Measurements from ENCODE around the gene SLC50A1. TPM values are rescaled to one million over a fixed set of nuclear protein-coding genes. Genes with fewer than 3 reads are reported as not detected.
A peak's percentile ranks its signal among the peaks of the same experiment; 100 is the strongest.

The SLC50A1 gene
- total RNA-seq, 1 experiment from 2014 or later = 67.6 TPM

DNA sequence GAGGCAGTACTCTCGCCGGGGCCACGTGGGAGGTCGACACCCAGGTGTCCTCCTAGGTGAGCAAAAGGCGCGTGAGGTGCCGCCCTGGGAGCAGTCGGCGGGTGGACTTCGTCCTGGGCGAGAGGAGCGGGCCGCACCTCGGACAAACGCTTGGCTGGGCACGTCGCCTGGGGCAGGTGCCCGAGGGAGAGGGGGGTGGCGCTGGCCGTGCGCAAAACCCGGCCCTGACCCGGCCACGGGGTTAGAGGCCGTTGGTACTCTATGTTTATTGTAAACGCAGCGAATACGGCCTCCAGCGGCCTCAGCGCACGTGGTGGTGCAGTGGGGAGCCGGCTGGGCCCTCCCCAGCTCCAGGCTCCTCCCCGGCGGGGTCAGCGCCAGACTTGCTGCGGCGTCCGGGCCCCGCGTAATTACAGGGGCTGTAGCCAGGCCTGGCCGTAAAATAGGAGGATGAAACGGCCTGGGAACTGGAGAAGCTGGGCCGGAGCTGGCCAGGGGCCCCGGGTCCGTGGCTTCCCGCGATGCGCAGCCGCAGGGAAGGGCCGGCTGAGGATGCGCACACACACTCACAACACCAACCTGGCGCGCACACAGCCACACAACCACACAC is 9.6 kb upstream of the SLC50A1 start:
- H3K4me2 ChIP-seq = peak overlapping the region; percentile 99
- no peaks in the 10 kb centered on the region for H4K20me1 ChIP-seq (ENCODE audit: insufficient read depth)
- no peak overlapping the region; the same call in 1 of the 2 replicates for H2AFZ ChIP-seq
- DNase-seq = peak in 1 of 2 experiments; percentile 61
- H3K4me1 ChIP-seq (replicated peaks; ENCODE audit: insufficient read depth) = peaks cover 50% of the 10 kb centered on the region
- H3K79me2 ChIP-seq (ENCODE audit: low read depth) = peaks cover 27% of the 10 kb centered on the region
- peaks cover 55% of the 10 kb centered on the region for H3F3A ChIP-seq (ENCODE audit: insufficient read depth, low read depth)
- ChIA-PET POLR2A (ENCODE audit: unreplicated experiment) (interaction anchor here (0.6 to 0.7 kb wide), 3 partner anchors 18 to 27 kb away, joined by 3 to 8 read pairs (median 5); no protein-coding TSS in a partner anchor), CTCF (interaction anchor here (0.7 kb wide), 1 partner anchor 9 kb away, joined by 3 read pairs; no protein-coding TSS in a partner anchor)
- no peaks in the 10 kb centered on the region for H3K27me3 ChIP-seq (ENCODE audit: insufficient read depth, low read depth)
- H3K36me3 ChIP-seq (ENCODE audit: low read depth) = no peaks in the 10 kb centered on the region
- no peaks in the 10 kb centered on the region for H3K9me3 ChIP-seq (ENCODE audit: insufficient read depth, low read depth)
- no TSS peak for BruUV-seq (replicated peaks)
- peak overlapping the region; percentile 85; the same call in 1 of the 2 replicates for H3K4me3 ChIP-seq
- no peak overlapping the region for H3K27ac ChIP-seq
- intact Hi-C loops (cut with micrococcal nuclease; ENCODE audit: unreplicated experiment) = loop anchor here (5.0 kb wide), 1 partner anchor 569 kb away; the partner anchor contains the start of gene UBE2Q1
- no peaks in the 10 kb centered on the region for H3K9me2 ChIP-seq (ENCODE audit: insufficient read depth)
- TF ChIP-seq EZH2 (IDR thresholded peaks at IDR 0.05; ENCODE audit: low read depth) = no peak
- TF ChIP-seq, protein P1, sequence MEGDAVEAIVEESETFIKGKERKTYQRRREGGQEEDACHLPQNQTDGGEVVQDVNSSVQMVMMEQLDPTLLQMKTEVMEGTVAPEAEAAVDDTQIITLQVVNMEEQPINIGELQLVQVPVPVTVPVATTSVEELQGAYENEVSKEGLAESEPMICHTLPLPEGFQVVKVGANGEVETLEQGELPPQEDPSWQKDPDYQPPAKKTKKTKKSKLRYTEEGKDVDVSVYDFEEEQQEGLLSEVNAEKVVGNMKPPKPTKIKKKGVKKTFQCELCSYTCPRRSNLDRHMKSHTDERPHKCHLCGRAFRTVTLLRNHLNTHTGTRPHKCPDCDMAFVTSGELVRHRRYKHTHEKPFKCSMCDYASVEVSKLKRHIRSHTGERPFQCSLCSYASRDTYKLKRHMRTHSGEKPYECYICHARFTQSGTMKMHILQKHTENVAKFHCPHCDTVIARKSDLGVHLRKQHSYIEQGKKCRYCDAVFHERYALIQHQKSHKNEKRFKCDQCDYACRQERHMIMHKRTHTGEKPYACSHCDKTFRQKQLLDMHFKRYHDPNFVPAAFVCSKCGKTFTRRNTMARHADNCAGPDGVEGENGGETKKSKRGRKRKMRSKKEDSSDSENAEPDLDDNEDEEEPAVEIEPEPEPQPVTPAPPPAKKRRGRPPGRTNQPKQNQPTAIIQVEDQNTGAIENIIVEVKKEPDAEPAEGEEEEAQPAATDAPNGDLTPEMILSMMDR (conservative IDR thresholded peaks at IDR 0.05) = no peak

DNA sequence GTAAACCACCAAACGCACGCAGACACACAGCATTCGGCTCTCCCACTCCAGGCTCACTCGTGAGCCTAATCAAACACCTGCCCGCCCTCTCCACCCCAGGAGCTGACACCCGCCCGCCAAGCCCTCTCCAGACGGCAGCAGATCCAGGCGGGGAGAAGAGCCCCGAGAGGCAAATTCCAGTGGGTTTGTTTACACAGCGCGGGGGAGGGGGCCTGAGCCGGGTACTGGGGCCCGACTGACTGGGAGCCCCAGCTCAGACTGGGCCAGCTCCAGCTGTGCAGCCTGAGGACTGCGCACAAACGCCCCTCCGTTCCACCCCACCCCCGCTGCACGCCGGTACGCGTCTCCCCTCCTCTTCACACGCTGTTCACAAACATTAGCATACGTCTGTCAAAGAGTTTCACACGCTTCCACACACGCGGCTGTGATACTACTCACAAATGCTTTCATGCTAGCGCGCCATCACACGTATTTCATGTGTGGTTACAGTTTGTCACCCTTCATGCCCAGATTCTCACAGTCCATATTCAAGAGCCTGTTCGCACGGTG is 9.0 kb upstream of the SLC50A1 start:
- H3K4me1 ChIP-seq (replicated peaks; ENCODE audit: insufficient read depth) = peaks cover 56% of the 10 kb centered on the region
- BruUV-seq (replicated peaks) = no TSS peak
- ChIA-PET CTCF (no interaction called here), POLR2A (ENCODE audit: unreplicated experiment) (interaction anchor here (0.6 kb wide), 1 partner anchor 19 kb away, joined by 3 read pairs; no protein-coding TSS in a partner anchor)
- peak overlapping the region; percentile 98 for H3K27ac ChIP-seq
- no peaks in the 10 kb centered on the region for H3K27me3 ChIP-seq (ENCODE audit: insufficient read depth, low read depth)
- TF ChIP-seq, protein P1 (conservative IDR thresholded peaks at IDR 0.05) = no peak; the same call in 1 of the 2 replicates
- no peak for TF ChIP-seq EZH2 (IDR thresholded peaks at IDR 0.05; ENCODE audit: low read depth)
- H2AFZ ChIP-seq = peak overlapping the region; percentile 79
- H3F3A ChIP-seq (ENCODE audit: insufficient read depth, low read depth) = peaks cover 58% of the 10 kb centered on the region
- H4K20me1 ChIP-seq (ENCODE audit: insufficient read depth) = no peaks in the 10 kb centered on the region
- H3K4me2 ChIP-seq = peak overlapping the region; percentile 99
- H3K9me3 ChIP-seq (ENCODE audit: insufficient read depth, low read depth) = no peaks in the 10 kb centered on the region
- peak; percentile 61 to 63 for DNase-seq
- H3K4me3 ChIP-seq = peak overlapping the region; percentile 85
- peaks cover 32% of the 10 kb centered on the region for H3K79me2 ChIP-seq (ENCODE audit: low read depth)
- peaks cover 3% of the 10 kb centered on the region for H3K36me3 ChIP-seq (ENCODE audit: low read depth)
- intact Hi-C loops (cut with micrococcal nuclease; ENCODE audit: unreplicated experiment) = loop anchor here (1.0 to 5.0 kb wide), 2 partner anchors 9 to 569 kb away; partner anchors contain the start of genes SLC50A1 and UBE2Q1
- H3K9me2 ChIP-seq (ENCODE audit: insufficient read depth) = no peaks in the 10 kb centered on the region

DNA sequence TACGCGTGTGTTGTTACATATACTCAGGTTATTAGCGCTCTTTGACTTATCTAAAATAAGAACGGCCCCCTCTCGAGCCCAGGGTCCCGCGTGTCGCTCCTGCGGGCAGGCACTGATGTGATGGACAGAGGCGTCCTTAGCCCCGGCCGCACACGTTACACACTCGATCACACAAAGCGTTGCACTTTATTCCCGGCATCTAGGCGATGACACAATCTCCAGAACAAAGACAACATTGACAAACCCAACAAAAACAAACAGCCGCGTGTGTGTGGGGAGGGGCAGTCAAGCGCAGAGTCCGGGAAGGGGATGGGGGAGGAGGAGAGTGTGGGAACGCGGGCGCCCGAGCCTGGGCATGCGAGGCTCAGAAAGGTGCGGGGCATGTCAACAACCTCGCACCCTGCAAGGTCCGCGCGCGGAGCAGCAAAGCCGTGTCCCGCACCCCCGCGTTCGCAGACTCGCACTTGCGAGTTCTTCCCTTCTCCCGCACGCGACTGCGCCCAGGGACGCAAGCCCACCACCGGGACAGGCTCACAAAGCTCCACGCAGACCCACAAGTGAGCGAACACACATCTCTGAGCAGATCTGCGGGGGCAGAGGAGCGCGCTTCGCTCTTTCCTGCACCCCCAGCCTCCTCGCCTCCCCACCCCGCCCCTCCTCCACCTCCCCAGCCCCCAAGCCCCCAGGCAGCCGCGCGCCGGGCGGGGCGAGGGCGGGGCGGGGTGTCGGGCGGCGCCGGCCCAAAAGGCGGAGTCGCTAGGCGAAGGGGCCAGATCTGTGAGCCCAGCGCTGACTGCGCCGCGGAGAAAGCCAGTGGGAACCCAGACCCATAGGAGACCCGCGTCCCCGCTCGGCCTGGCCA is 8.3 kb upstream of the SLC50A1 start, which contains the start of gene EFNA1:
TSS of gene EFNA1 (plus strand) at position 772 of the 862 bp plus-strand sequence. CDS start 102 bp downstream, outside the sequence.
- peak within 1 kb of the TSS; percentile 79 for H2AFZ ChIP-seq
- no peaks in the 10 kb centered on the region for H3K27me3 ChIP-seq (ENCODE audit: insufficient read depth, low read depth)
- peak within 1 kb of the TSS; percentile 98 for H3K27ac ChIP-seq
- peaks cover 62% of the 10 kb centered on the region for H3F3A ChIP-seq (ENCODE audit: insufficient read depth, low read depth)
- H3K9me3 ChIP-seq (ENCODE audit: insufficient read depth, low read depth) = no peaks in the 10 kb centered on the region
- H4K20me1 ChIP-seq (ENCODE audit: insufficient read depth) = no peaks in the 10 kb centered on the region
- no peaks in the 10 kb centered on the region for H3K9me2 ChIP-seq (ENCODE audit: insufficient read depth)
- peak within 1 kb of the TSS; percentile 99 for H3K4me2 ChIP-seq
- H3K4me1 ChIP-seq (replicated peaks; ENCODE audit: insufficient read depth) = peaks cover 59% of the 10 kb centered on the region
- TF ChIP-seq EZH2 (IDR thresholded peaks at IDR 0.05; ENCODE audit: low read depth) = no peak
- TF ChIP-seq, protein P1 (conservative IDR thresholded peaks at IDR 0.05) = no peak
- ChIA-PET POLR2A (ENCODE audit: unreplicated experiment) (no interaction called here), CTCF (interaction anchor here (1.0 kb wide), 1 partner anchor 40 kb away, joined by 3 read pairs; no protein-coding TSS in a partner anchor)
- intact Hi-C loops (cut with micrococcal nuclease; ENCODE audit: unreplicated experiment) = loop anchor here (1.0 to 5.0 kb wide), 2 partner anchors 8 to 570 kb away; partner anchors contain the start of genes SLC50A1 and UBE2Q1
- H3K36me3 ChIP-seq (ENCODE audit: low read depth) = peaks cover 8% of the 10 kb centered on the region
- peaks cover 37% of the 10 kb centered on the region for H3K79me2 ChIP-seq (ENCODE audit: low read depth)
- peak; percentile 70 to 79 for DNase-seq
- peak within 1 kb of the TSS; percentile 85 for H3K4me3 ChIP-seq
- no TSS peak for BruUV-seq (replicated peaks)

All from PC-9 (cell line).